ENCODE data around the gene PLA1A.

PLA1A gene

GRCh38 chr3:119645813-119646212 is 48.1 kb downstream of the PLA1A start:
- Histone ChIP-seq H3K4me1 (ENCODE audit: insufficient read depth, low read length) (peaks cover 13% of the 10 kb centered on the region; the same call in 1 of the 2 replicates), H3K36me3 (ENCODE audit: insufficient read depth, low read length) (no peaks in the 10 kb centered on the region), H3K9me3 (ENCODE audit: control insufficient read depth, insufficient read depth, low read length) (no peaks in the 10 kb centered on the region), H3K9ac (ENCODE audit: low read depth, low read length) (no peak overlapping the region)

GRCh38 chr3:119647171-119647570 is 49.5 kb downstream of the PLA1A start:
- H3K36me3 ChIP-seq (ENCODE audit: insufficient read depth, low read length), result no peaks in the 10 kb centered on the region
- no peaks in the 10 kb centered on the region for H3K9me3 ChIP-seq (ENCODE audit: control insufficient read depth, insufficient read depth, low read length)
- no peak overlapping the region for H3K9ac ChIP-seq (ENCODE audit: low read depth, low read length)

GRCh38 chr3:119647843-119648575 is 50.3 kb downstream of the PLA1A start:
- Histone ChIP-seq H3K4me1 (ENCODE audit: insufficient read depth, low read length) (peaks cover 11% of the 10 kb centered on the region; the same call in 1 of the 2 replicates), H3K9ac (ENCODE audit: low read depth, low read length) (no peak overlapping the region), H3K9me3 (ENCODE audit: control insufficient read depth, insufficient read depth, low read length) (no peaks in the 10 kb centered on the region), H3K36me3 (ENCODE audit: insufficient read depth, low read length) (no peaks in the 10 kb centered on the region)

More at GRCh38 chr3:119647171-119647570, 49.5 kb downstream of the PLA1A start:
- peaks cover 13% of the 10 kb centered on the region; the same call in 1 of the 2 replicates for H3K4me1 ChIP-seq (ENCODE audit: insufficient read depth, low read length)

GRCh38 chr3:119649761-119650160 is 52.1 kb downstream of the PLA1A start:
- no peaks in the 10 kb centered on the region for H3K36me3 ChIP-seq (ENCODE audit: insufficient read depth, low read length)
- H3K4me1 ChIP-seq (ENCODE audit: insufficient read depth, low read length), result peaks cover 6% of the 10 kb centered on the region; the same call in 1 of the 2 replicates
- H3K9ac ChIP-seq (ENCODE audit: low read depth, low read length), result no peak overlapping the region
- no peaks in the 10 kb centered on the region for H3K9me3 ChIP-seq (ENCODE audit: control insufficient read depth, insufficient read depth, low read length)

DNA sequence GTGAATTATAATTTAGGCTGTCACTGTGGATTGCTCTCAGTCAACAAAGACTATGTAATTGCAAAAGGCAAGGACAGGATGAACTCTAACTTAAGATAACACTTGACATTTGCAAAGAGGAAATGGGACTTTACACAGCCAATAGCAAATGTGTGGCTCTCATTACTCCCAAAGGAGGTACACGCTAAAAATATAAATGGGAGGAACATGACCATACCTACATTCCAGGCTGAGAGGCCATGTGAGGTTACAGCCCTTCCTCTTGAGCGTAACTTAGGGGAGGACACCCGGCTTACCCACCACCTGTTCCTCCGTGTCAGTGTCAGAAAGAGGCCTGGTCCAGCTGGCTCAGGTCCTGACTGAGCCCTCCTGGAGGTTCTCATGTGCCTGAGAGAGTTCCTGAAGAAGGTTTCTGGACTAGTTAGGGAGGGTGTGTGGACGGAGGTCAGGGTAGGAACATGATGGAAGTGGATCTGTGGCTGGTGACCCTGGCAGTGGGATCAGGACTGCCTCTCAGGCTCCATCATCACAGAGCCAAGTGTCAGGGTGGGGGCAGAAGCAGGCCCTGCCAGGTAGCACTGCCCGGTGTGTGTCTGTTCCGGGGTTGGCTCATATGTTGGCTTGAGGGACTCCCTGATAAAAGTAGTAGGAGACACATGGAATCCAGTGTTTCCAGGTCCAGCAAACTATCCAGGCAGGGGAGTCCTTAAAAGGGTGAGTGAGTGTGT is 54.8 kb downstream of the PLA1A start:
- no peak overlapping the region for H3K9ac ChIP-seq (ENCODE audit: low read depth, low read length)
- no peaks in the 10 kb centered on the region for H3K9me3 ChIP-seq (ENCODE audit: control insufficient read depth, insufficient read depth, low read length)
- no peaks in the 10 kb centered on the region for H3K36me3 ChIP-seq (ENCODE audit: insufficient read depth, low read length)
- peaks cover 4% of the 10 kb centered on the region; the same call in 1 of the 2 replicates for H3K4me1 ChIP-seq (ENCODE audit: insufficient read depth, low read length)

DNA sequence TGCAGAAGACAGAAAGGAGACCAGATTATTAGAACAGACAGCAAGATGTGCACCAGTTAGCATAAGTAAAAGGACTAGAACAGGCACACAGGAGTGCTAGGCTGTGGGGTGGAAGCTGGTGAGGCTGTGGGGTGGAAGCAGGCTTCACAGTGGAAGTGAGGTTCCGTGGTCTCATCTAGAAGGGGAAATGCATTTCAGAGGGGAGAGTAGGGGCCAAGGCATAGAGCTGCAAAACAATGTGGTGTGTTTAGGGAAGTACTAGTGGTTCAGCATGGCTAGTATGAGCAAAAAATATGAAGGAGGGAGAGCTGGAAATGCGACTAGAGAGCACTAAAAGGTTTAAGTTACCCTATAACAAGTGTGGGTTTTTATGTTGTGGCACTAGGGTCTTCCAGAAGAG is 56.2 kb downstream of the PLA1A start:
- no peaks in the 10 kb centered on the region for H3K9me3 ChIP-seq (ENCODE audit: control insufficient read depth, insufficient read depth, low read length)
- H3K36me3 ChIP-seq (ENCODE audit: insufficient read depth, low read length), result no peaks in the 10 kb centered on the region
- H3K9ac ChIP-seq (ENCODE audit: low read depth, low read length), result no peak overlapping the region
- no peaks in the 10 kb centered on the region for H3K4me1 ChIP-seq (ENCODE audit: insufficient read depth, low read length)

DNA sequence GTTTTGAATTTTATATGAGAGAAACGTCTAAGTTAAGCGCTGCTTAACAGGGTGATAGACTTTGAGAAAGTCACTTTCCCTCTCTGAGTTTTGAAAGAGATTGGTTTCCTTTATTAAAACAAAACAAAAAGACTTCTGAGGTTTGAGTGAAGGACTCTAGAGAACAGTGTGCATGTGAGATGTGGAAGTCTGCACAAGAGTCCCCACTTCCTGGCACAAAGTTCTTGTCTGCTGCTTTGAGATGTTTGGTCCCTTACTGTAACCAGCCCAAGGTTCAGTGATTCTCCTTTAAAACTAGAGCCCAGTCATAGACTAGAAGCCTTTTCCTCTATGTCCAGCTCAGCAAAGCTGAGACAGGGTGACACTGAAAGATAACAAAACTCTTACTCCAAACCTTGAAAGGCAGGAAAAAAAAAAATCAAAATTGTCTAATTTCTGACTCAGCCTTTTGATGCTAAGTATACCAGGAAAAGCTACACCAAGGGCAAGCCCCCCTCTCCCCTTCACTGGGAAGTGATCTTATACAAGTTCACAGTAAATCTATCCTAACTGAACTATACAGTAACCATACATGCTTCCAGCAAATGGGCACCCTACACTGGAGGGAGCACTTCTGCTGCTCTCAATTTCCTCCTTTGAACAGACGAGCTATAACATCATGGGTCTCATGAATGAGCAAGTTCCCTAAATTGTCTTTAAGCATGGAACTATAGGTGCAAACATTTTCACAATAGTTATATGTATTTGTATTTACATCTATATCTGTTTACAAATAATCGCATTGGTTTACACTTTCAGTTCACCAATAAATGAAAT is 60.4 kb downstream of the PLA1A start:
- no peak overlapping the region for H3K9ac ChIP-seq (ENCODE audit: low read depth, low read length)
- H3K9me3 ChIP-seq (ENCODE audit: control insufficient read depth, insufficient read depth, low read length), result no peaks in the 10 kb centered on the region

DNA sequence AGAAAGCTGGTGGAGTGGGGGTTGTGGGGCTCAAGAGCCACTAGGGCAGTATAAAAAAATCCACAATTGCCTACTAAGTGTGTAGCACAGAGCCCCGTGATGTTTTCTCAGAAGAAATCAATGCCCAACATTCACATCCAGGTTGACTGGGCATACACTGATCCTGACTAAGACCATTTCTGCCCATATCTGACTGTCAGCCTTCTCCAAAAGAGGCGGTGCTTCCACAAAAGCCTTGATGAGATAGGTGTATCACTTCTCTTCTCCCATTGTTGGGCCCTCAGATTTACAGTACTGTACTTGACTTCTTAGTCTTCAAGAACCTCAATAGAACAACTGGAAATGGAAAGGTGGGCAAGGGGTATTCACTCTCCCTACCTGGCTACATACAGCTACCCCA is 61.3 kb downstream of the PLA1A start:
- no peaks in the 10 kb centered on the region for H3K4me1 ChIP-seq (ENCODE audit: insufficient read depth, low read length)
- H3K36me3 ChIP-seq (ENCODE audit: insufficient read depth, low read length), result no peaks in the 10 kb centered on the region
- no peak overlapping the region for H3K9ac ChIP-seq (ENCODE audit: low read depth, low read length)
- H3K9me3 ChIP-seq (ENCODE audit: control insufficient read depth, insufficient read depth, low read length), result no peaks in the 10 kb centered on the region

More for the DNA sequence above, 60.4 kb downstream of the PLA1A start:
- Histone ChIP-seq H3K36me3 (ENCODE audit: insufficient read depth, low read length) (no peaks in the 10 kb centered on the region), H3K4me1 (ENCODE audit: insufficient read depth, low read length) (no peaks in the 10 kb centered on the region)

- H3K4me1 ChIP-seq (ENCODE audit: insufficient read depth, low read length), result no peaks in the 10 kb centered on the region
- no peaks in the 10 kb centered on the region for H3K36me3 ChIP-seq (ENCODE audit: insufficient read depth, low read length)
- no peaks in the 10 kb centered on the region for H3K9me3 ChIP-seq (ENCODE audit: control insufficient read depth, insufficient read depth, low read length)
- no peak overlapping the region for H3K9ac ChIP-seq (ENCODE audit: low read depth, low read length)
Observed at GRCh38 chr3:119659606-119660291, 62.1 kb downstream of the PLA1A start.

- Histone ChIP-seq H3K9me3 (ENCODE audit: control insufficient read depth, insufficient read depth, low read length) (no peaks in the 10 kb centered on the region), H3K9ac (ENCODE audit: low read depth, low read length) (no peak within 1 kb of the TSS), H3K36me3 (ENCODE audit: insufficient read depth, low read length) (no peaks in the 10 kb centered on the region), H3K4me1 (ENCODE audit: insufficient read depth, low read length) (peaks cover 4% of the 10 kb centered on the region)
Observed at GRCh38 chr3:119660474-119661440, 63.1 kb downstream of the PLA1A start, which contains the start of gene POPDC2. Gene POPDC2 (minus strand): TSS chr3:119660589. CDS start chr3:119660423, 166 bp downstream.

DNA sequence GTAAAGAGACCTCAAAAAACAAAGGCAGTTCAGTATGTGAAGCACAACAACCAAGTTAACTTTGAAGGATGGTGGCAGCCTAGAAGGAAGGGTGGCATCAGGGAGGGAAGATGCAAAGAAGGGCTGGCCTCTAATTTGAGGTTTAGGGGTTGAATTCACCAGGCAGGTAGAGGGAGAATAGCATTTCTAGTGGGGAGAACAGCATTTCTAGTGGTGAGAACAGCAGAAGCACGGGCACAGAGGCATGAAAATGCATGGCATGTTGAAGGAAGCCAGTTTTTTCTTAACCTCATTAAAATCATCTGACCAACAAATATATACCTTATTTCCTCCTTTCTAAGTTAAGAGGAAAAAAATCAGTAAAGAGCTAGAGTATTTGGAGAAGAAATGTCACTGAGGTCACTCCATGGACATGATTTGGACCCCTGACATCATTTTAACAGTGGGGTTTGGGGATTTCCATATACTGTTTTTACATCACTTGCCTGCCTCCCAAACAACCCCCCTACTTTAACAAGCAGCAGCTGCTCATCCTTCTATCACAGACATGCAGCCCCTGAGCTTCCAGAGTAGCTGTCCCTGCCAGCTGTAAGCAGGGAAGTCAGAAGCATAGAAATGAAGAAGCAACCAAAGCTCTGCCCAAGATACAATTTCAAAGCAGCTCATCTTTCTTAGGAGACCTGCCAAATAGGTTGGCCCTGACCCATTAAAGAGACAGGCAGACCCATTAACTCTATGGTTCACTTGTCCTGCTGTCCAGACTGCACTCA is 65.1 kb downstream of the PLA1A start:
- Histone ChIP-seq H3K9me3 (ENCODE audit: control insufficient read depth, insufficient read depth, low read length) (no peaks in the 10 kb centered on the region), H3K36me3 (ENCODE audit: insufficient read depth, low read length) (no peaks in the 10 kb centered on the region), H3K4me1 (ENCODE audit: insufficient read depth, low read length) (peaks cover 4% of the 10 kb centered on the region), H3K9ac (ENCODE audit: low read depth, low read length) (no peak overlapping the region)

- Histone ChIP-seq H3K9ac (ENCODE audit: low read depth, low read length) (no peak overlapping the region), H3K36me3 (ENCODE audit: insufficient read depth, low read length) (no peaks in the 10 kb centered on the region), H3K4me1 (ENCODE audit: insufficient read depth, low read length) (peaks cover 4% of the 10 kb centered on the region), H3K9me3 (ENCODE audit: control insufficient read depth, insufficient read depth, low read length) (no peaks in the 10 kb centered on the region)
Observed at GRCh38 chr3:119663885-119664284, 66.2 kb downstream of the PLA1A start.
